HepG2 (cell line): ENCODE results near the gene THRA. TPM values are rescaled to one million over a fixed set of nuclear protein-coding genes. Genes with fewer than 3 reads are reported as not detected.

Experiments used
- AKAP8 ChIP-seq: sonication (generic); formaldehyde crosslinking; IDR thresholded peaks from 2 replicates; pipeline ENCODE4 v1.5.1; 2020; ENCODE audit warnings: mild to moderate bottlenecking, missing genetic modification reagents
- ELK4 ChIP-seq: sonication (generic); formaldehyde crosslinking; IDR thresholded peaks from 2 replicates; pipeline ENCODE4 v1.9.0; 2021; ENCODE audit warnings: missing genetic modification reagents, borderline replicate concordance
- FOSL1 ChIP-seq: sonication (generic); formaldehyde crosslinking; IDR thresholded peaks from 2 replicates; pipeline ENCODE4 v1.9.0; 2021; ENCODE audit warnings: missing genetic modification reagents, borderline replicate concordance
- KAT8 ChIP-seq: IDR thresholded peaks from 2 replicates; pipeline ENCODE4 v1.6.1; 2016; ENCODE audit warnings: missing genetic modification reagents, missing compliant biosample characterization
- KDM3A ChIP-seq: IDR thresholded peaks from 2 replicates; pipeline ENCODE4 v1.6.1; 2018; ENCODE audit warnings: low read depth, missing compliant biosample characterization
- MTERF4 ChIP-seq: sonication (generic); formaldehyde crosslinking; IDR thresholded peaks from 2 replicates; pipeline ENCODE4 v1.8.0; 2023; ENCODE audit warnings: mild to moderate bottlenecking, missing genetic modification reagents
- NFIB ChIP-seq: sonication (generic); formaldehyde crosslinking; IDR thresholded peaks from 2 replicates; pipeline ENCODE4 v1.9.0; 2021; ENCODE audit warnings: missing genetic modification reagents, mild to moderate bottlenecking, borderline replicate concordance
- SIX1 ChIP-seq: sonication (generic); formaldehyde crosslinking; IDR thresholded peaks from 2 replicates; pipeline ENCODE4 v1.4.0; 2020; ENCODE audit warnings: missing genetic modification reagents, borderline replicate concordance
- SMAD3 ChIP-seq: sonication (generic); formaldehyde crosslinking; IDR thresholded peaks from 2 replicates; pipeline ENCODE4 v1.4.0; 2020; ENCODE audit warnings: missing genetic modification reagents
- SP2 ChIP-seq: sonication (generic); formaldehyde crosslinking; IDR thresholded peaks from 2 replicates; pipeline ENCODE4 v1.5.1; 2020; ENCODE audit warnings: mild to moderate bottlenecking, missing genetic modification reagents
- STAT6 ChIP-seq: sonication (generic); formaldehyde crosslinking; IDR thresholded peaks from 2 replicates; pipeline ENCODE4 v1.4.0; 2020; ENCODE audit warnings: missing genetic modification reagents, mild to moderate bottlenecking, borderline replicate concordance
- ZBED4 ChIP-seq: sonication (generic); formaldehyde crosslinking; IDR thresholded peaks from 2 replicates; pipeline ENCODE4 v1.4.0; 2020; ENCODE audit warnings: missing genetic modification reagents, borderline replicate concordance
- ZBTB8A ChIP-seq: sonication (generic); formaldehyde crosslinking; IDR thresholded peaks from 2 replicates; pipeline ENCODE4 v1.4.0; 2020; ENCODE audit warnings: mild to moderate bottlenecking, low read depth, missing genetic modification reagents, borderline replicate concordance
- ZFP36L2 ChIP-seq: sonication (generic); formaldehyde crosslinking; IDR thresholded peaks from 2 replicates; pipeline ENCODE4 v1.4.0; 2020; ENCODE audit warnings: missing genetic modification reagents
- ZNF451 ChIP-seq: sonication (generic); formaldehyde crosslinking; IDR thresholded peaks from 2 replicates; pipeline ENCODE4 v1.5.0; 2020; ENCODE audit warnings: mild to moderate bottlenecking, missing genetic modification reagents
- ZNF530 ChIP-seq: sonication (generic); formaldehyde crosslinking; IDR thresholded peaks from 2 replicates; pipeline ENCODE4 v1.5.0; 2020; ENCODE audit warnings: low read depth, mild to moderate bottlenecking, missing genetic modification reagents
- ZNF605 ChIP-seq: sonication (generic); formaldehyde crosslinking; IDR thresholded peaks from 2 replicates; pipeline ENCODE4 v1.8.0; 2022; ENCODE audit warnings: mild to moderate bottlenecking, missing genetic modification reagents
- ZNF720 ChIP-seq: sonication (generic); formaldehyde crosslinking; IDR thresholded peaks from 2 replicates; pipeline ENCODE4 v1.4.0; 2020; ENCODE audit warnings: missing genetic modification reagents
- ZNF776 ChIP-seq: sonication (generic); formaldehyde crosslinking; IDR thresholded peaks from 2 replicates; pipeline ENCODE4 v1.4.0; 2020; ENCODE audit warnings: mild to moderate bottlenecking, missing genetic modification reagents
- polyA plus RNA-seq, 8 experiments: library from polyadenylated mRNA; depleted of rRNA in 3 of 8; stranded (reverse) in 7 of 8; unstranded in 1 of 8; fragments of >200 nt; fragmentation: Illumina TruSeq in 4 of 8; extraction: Trizol in 4 of 8; gene quantifications; 2 replicates each; pipeline versions ENCODE4 v1.2.1 to v1.2.3, GENCODE V29; 2011 to 2016; ENCODE audit warnings: low read depth in 4 of 8, missing spikeins in 1 of 8, mixed read lengths in 1 of 8; ENCODE audit not compliant: insufficient read depth in 1 of 8
- total RNA-seq, 5 experiments: library from RNA; depleted of rRNA; stranded (reverse); fragments of >200 nt; fragmentation: Illumina TruSeq; extraction: Trizol; gene quantifications; 2 replicates each; pipeline ENCODE4 v1.2.3, GENCODE V29; 2016; ENCODE audit warnings: low read depth in 1 of 5

THRA gene
- total and polyA plus RNA-seq, 2 of the 13 experiments (the other 11 are each of a cell fraction or from before 2014, with no cell fraction given): 8.0 to 9.9 TPM

GRCh38 chr17:40026816-40027613 lies 35.8 kb upstream of the THRA start (continued):
- TF ChIP-seq ELK4 (CRISPR knock-in tag) (no peak), ZNF530 (CRISPR knock-in tag) (no peak), ZNF776 (CRISPR knock-in tag) (peak; percentile 40; the same call in 1 of the 2 replicates), ZNF720 (CRISPR knock-in tag) (no peak), MTERF4 (CRISPR knock-in tag) (0 out of 2 replicates have a peak, but pooled peaks have one; percentile 55), ZBTB8A (CRISPR knock-in tag) (no peak), KDM3A (CRISPR knock-in tag) (no peak), SIX1 (no peak), ZBED4 (CRISPR knock-in tag) (0 out of 2 replicates have a peak, but pooled peaks have one; percentile 56), ZNF605 (no peak), AKAP8 (CRISPR knock-in tag) (no peak), SMAD3 (CRISPR knock-in tag) (0 out of 2 replicates have a peak, but pooled peaks have one; percentile 65), ZNF451 (no peak), KAT8 (CRISPR knock-in tag) (no peak), ZFP36L2 (CRISPR knock-in tag) (no peak), FOSL1 (CRISPR knock-in tag) (no peak), STAT6 (no peak), SP2 (CRISPR knock-in tag) (no peak), NFIB (CRISPR knock-in tag) (no peak)
